Mesodermal cell (in vitro differentiated cells): ENCODE results near the gene LRRC1.

Experiments used
- H3K27ac ChIP-seq: 2 replicates; pipeline ENCODE4 v1.7.0; 2013; ENCODE audit warnings: mild to moderate bottlenecking, low read depth, low read length, moderate library complexity; ENCODE audit not compliant: severe bottlenecking
- H3K36me3 ChIP-seq: 2 replicates; pipeline ENCODE4 v1.7.1; 2013; ENCODE audit warnings: mild to moderate bottlenecking, low read length, moderate library complexity; ENCODE audit not compliant: control insufficient read depth, insufficient read depth
- H3K4me1 ChIP-seq: one replicate; pipeline ENCODE4 v1.7.1; 2013; ENCODE audit warnings: mild to moderate bottlenecking, low read length; ENCODE audit not compliant: insufficient read depth, control insufficient read depth, poor library complexity, severe bottlenecking
- H3K4me3 ChIP-seq: 2 replicates; pipeline ENCODE4 v1.7.0; 2013; ENCODE audit warnings: low read length, control low read depth, mild to moderate bottlenecking; ENCODE audit not compliant: insufficient read depth, poor library complexity, severe bottlenecking; ENCODE audit errors: extremely low read depth
- H3K9me3 ChIP-seq: 2 replicates; pipeline ENCODE4 v1.7.1; 2013; ENCODE audit warnings: mild to moderate bottlenecking, low read length, moderate library complexity; ENCODE audit not compliant: control insufficient read depth
- WGBS, 2 experiments: methylation state at CpG; one replicate each; pipeline ENCODE4 v1.1.5; 2013; ENCODE audit warnings: missing lambda C conversion rate in 2 of 2; ENCODE audit not compliant: insufficient coverage in 2 of 2; 5-methylcytosine and 5-hydroxymethylcytosine counted together

LRRC1 gene

DNA sequence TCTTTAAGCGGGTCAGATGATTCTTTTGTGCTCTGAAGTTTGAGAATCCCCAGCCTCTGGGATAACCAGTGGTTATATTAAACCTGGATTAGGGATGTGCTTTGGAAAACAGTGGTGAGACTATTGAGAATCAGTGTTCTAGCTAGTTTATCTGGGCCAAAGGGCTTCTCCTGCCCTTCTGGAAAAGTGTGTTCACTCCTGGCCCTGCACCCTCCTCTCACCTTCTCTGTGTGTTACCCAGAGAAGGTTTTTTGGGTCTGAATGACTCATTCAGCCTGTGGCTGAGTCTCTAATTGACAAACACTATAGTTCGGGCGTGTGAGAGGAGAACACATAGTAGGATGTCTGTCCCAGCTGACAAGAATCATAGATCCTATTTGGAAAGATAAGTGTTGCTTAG, 66.7 kb downstream of the LRRC1 start:
- Histone ChIP-seq H3K4me1 (no peaks in the 10 kb centered on the region), H3K27ac (peak overlapping the region; percentile 6), H3K36me3 (no peaks in the 10 kb centered on the region), H3K9me3 (no peaks in the 10 kb centered on the region), H3K4me3 (no peak overlapping the region)
- 83 to 91% methylated on average over 3 of the region's 3 CpGs for WGBS, 2 experiments

GRCh38 chr6:53862662-53863462, 68.1 kb downstream of the LRRC1 start:
- no peaks in the 10 kb centered on the region for H3K36me3 ChIP-seq
- no peaks in the 10 kb centered on the region for H3K4me1 ChIP-seq
- H3K9me3 ChIP-seq = no peaks in the 10 kb centered on the region
- H3K4me3 ChIP-seq = no peak overlapping the region
- H3K27ac ChIP-seq = no peak overlapping the region
- 91 to 92% methylated on average over 4 of the region's 7 CpGs for WGBS, 2 experiments

GRCh38 chr6:53864781-53865180, 70.0 kb downstream of the LRRC1 start:
- WGBS, 2 experiments = 83 to 97% methylated on average over 4 to 5 of the region's 5 CpGs
- no peaks in the 10 kb centered on the region for H3K4me1 ChIP-seq
- no peak overlapping the region for H3K27ac ChIP-seq
- no peaks in the 10 kb centered on the region for H3K36me3 ChIP-seq
- H3K4me3 ChIP-seq = no peak overlapping the region
- H3K9me3 ChIP-seq = no peaks in the 10 kb centered on the region

- WGBS, 2 experiments = 86 to 90% methylated on average over 4 of the region's 4 CpGs
- H3K27ac ChIP-seq = no peak overlapping the region
- H3K36me3 ChIP-seq = no peaks in the 10 kb centered on the region
- H3K9me3 ChIP-seq = no peaks in the 10 kb centered on the region
- no peak overlapping the region for H3K4me3 ChIP-seq
- no peaks in the 10 kb centered on the region for H3K4me1 ChIP-seq
Observed at GRCh38 chr6:53866226-53866625, 71.4 kb downstream of the LRRC1 start.

GRCh38 chr6:53868626-53869025, 73.8 kb downstream of the LRRC1 start:
- Histone ChIP-seq H3K36me3 (no peaks in the 10 kb centered on the region), H3K9me3 (peaks cover 3% of the 10 kb centered on the region), H3K4me1 (no peaks in the 10 kb centered on the region), H3K27ac (no peak overlapping the region), H3K4me3 (no peak overlapping the region)

DNA sequence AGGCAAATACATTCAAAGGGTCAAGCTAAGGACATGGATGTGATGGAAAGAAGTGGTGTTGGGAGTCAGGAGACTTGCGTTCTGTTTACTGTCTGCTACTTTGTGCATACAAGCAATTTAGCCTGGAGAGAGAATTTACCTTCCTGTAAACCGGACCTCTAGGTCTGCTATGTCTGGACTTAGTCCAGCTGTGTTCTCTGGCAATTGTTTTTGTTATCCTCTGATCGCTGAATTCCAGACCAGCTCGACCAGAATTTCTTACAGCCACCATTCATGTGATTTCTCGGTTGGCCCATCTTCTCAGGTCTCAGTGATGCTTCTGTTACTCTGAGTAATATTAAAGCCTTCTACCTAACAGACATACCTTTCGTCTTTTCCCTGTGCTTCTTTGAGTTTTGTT, 75.2 kb downstream of the LRRC1 start:
- Histone ChIP-seq H3K4me1 (no peaks in the 10 kb centered on the region), H3K27ac (no peak overlapping the region), H3K9me3 (peaks cover 3% of the 10 kb centered on the region), H3K36me3 (no peaks in the 10 kb centered on the region), H3K4me3 (no peak overlapping the region)
- WGBS, 2 experiments = 93 to 96% methylated on average over 2 to 4 of the region's 6 CpGs

GRCh38 chr6:53873922-53874321, 79.1 kb downstream of the LRRC1 start:
- Histone ChIP-seq H3K9me3 (peaks cover 3% of the 10 kb centered on the region), H3K4me1 (no peaks in the 10 kb centered on the region), H3K4me3 (no peak overlapping the region), H3K27ac (no peak overlapping the region), H3K36me3 (no peaks in the 10 kb centered on the region)
- WGBS, 2 experiments = 83 to 100% methylated on average over 2 of the region's 4 CpGs

- Histone ChIP-seq H3K4me3 (no peak overlapping the region), H3K36me3 (no peaks in the 10 kb centered on the region), H3K9me3 (peaks cover 3% of the 10 kb centered on the region), H3K27ac (no peak overlapping the region), H3K4me1 (no peaks in the 10 kb centered on the region)
- no CpG with 5 or more reads among the region's 2 CpGs for WGBS, 2 experiments
Observed at GRCh38 chr6:53874964-53875363, 80.2 kb downstream of the LRRC1 start.

GRCh38 chr6:53877151-53877550, 82.3 kb downstream of the LRRC1 start:
- H3K36me3 ChIP-seq = no peaks in the 10 kb centered on the region
- H3K9me3 ChIP-seq = peaks cover 3% of the 10 kb centered on the region
- WGBS, 2 experiments = 65 to 68% methylated on average over 2 of the region's 2 CpGs
- no peak overlapping the region for H3K4me3 ChIP-seq
- no peak overlapping the region for H3K27ac ChIP-seq
- no peaks in the 10 kb centered on the region for H3K4me1 ChIP-seq

GRCh38 chr6:53878808-53879207, 84.0 kb downstream of the LRRC1 start:
- H3K9me3 ChIP-seq = no peaks in the 10 kb centered on the region
- WGBS, 2 experiments = no CpG with 5 or more reads among the region's 2 CpGs
- H3K4me3 ChIP-seq = no peak overlapping the region
- H3K36me3 ChIP-seq = no peaks in the 10 kb centered on the region
- no peaks in the 10 kb centered on the region for H3K4me1 ChIP-seq
- H3K27ac ChIP-seq = no peak overlapping the region

- Histone ChIP-seq H3K4me1 (no peaks in the 10 kb centered on the region), H3K36me3 (no peaks in the 10 kb centered on the region), H3K9me3 (no peaks in the 10 kb centered on the region), H3K27ac (no peak overlapping the region), H3K4me3 (no peak overlapping the region)
- WGBS, 2 experiments = 84 to 87% methylated on average over 4 of the region's 4 CpGs
Observed at GRCh38 chr6:53879608-53880007, 84.8 kb downstream of the LRRC1 start.
